Renal pelvis (tissue), 4 donors: ENCODE results near the gene ALDH8A1. TPM values are rescaled to one million over a fixed set of nuclear protein-coding genes. Genes with fewer than 3 reads are reported as not detected.

Experiments
- DNase-seq: peaks from one replicate; pipeline ENCODE4 v3.0.0-alpha.2; 2013
- polyA plus RNA-seq, 3 donors: library from polyadenylated mRNA; unstranded; fragments of 120-200 nt; gene quantifications; one replicate each; pipeline ENCODE4 v1.2.1, GENCODE V29; 2013; ENCODE audit not compliant: insufficient read length in 3 of 3

Gene ALDH8A1
- polyA plus RNA-seq, 3 donors, result 28.0 to 49.0 (median 37.3) TPM

- no peak for DNase-seq
These were observed 71.8 kb downstream of the ALDH8A1 start for GRCh38 chr6:134878136-134878535.

- no peak for DNase-seq
These were observed 74.5 kb downstream of the ALDH8A1 start for GRCh38 chr6:134875367-134875766.

DNA sequence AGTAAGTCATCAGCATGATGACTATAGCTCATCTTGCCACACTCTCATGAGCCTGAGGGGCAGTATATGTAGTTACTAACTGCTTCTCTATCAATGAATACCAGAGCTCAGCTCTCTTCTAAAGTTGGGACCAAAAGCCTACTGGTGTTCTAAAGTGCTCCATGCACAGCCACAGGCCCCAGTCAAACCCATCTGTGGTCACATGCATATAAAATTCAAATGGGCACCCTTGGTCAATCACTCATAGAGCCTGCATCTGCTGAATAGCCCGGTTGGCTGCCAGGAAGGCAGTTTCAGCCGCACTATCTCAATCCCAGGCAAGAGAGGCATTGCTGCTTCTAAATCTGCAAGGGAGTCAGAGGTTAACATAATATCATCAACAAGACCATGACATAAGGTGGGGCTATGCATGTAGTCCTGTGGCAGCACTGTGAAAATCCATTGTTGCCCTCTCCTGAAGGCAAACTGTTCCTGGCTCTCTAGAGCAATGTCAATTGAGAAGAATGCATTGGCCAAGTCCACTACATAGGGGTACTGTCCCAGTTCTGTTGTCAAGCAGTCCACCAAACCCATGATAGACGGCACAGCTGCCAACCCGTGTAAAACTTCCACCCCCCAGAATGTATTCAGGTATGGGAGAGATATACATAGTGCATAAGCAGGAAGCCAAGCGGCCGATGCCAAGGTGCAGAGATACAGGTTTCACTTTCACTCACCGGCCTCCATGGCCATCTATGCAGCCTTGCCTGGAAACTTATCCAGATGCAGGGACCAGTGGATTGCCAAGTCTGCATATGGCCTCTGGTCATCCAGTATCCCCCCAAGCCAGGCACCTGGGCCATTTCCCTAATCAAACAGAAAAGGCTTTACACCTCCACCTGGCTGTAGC lies 76.2 kb downstream of the ALDH8A1 start:
- no peak for DNase-seq

GRCh38 chr6:134870677-134871498 lies 79.0 kb downstream of the ALDH8A1 start:
- no peak for DNase-seq

GRCh38 chr6:134868812-134869211 lies 81.1 kb downstream of the ALDH8A1 start:
- no peak for DNase-seq

Other genes with a start within 250 kb of the ALDH8A1 start
- gene HBS1L, start 104.7 kb upstream of the ALDH8A1 start, polyA plus RNA-seq, result 10 to 100 TPM; 58.8 to 78.3 (median 69.9) TPM
- 1 to 10 TPM; 3.9 to 5.7 (median 4.3) TPM for gene MYB, start 231.2 kb upstream of the ALDH8A1 start, polyA plus RNA-seq